IPS DF 6.9 (cell line): ENCODE data around the gene NOP9.

Experiments
- DNase-seq: peaks from one replicate; pipeline ENCODE4 v3.0.0-alpha.2; 2013; ENCODE audit warnings: low read depth, low spot score
- H3K27ac ChIP-seq: one replicate; pipeline ENCODE4 v1.5.1; 2013; ENCODE audit warnings: low read length, control low read depth
- H3K27me3 ChIP-seq: 2 replicates; pipeline ENCODE4 v1.6.1; 2013; ENCODE audit warnings: mild to moderate bottlenecking, low read length; ENCODE audit not compliant: control insufficient read depth, insufficient read depth
- H3K36me3 ChIP-seq: 2 replicates; pipeline ENCODE4 v1.6.1; 2013; ENCODE audit warnings: low read length; ENCODE audit not compliant: control insufficient read depth, insufficient read depth
- H3K4me1 ChIP-seq: 2 replicates; pipeline ENCODE4 v1.6.1; 2013; ENCODE audit warnings: low read length; ENCODE audit not compliant: control insufficient read depth, insufficient read depth
- H3K4me3 ChIP-seq: 2 replicates; pipeline ENCODE4 v1.5.1; 2013; ENCODE audit warnings: mild to moderate bottlenecking, low read length
- H3K9me3 ChIP-seq: 2 replicates; pipeline ENCODE4 v1.6.1; 2013; ENCODE audit warnings: low read length, inconsistent platforms; ENCODE audit not compliant: control insufficient read depth, insufficient read depth
- WGBS: extraction: QIAGEN DNeasy Blood & Tissue Kit; methylation state at CpG from one replicate; pipeline ENCODE4 v1.1.7; 2013; ENCODE audit warnings: mixed read lengths, missing lambda C conversion rate; ENCODE audit not compliant: insufficient read length, insufficient coverage; 5-methylcytosine and 5-hydroxymethylcytosine counted together

NOP9 gene

DNA sequence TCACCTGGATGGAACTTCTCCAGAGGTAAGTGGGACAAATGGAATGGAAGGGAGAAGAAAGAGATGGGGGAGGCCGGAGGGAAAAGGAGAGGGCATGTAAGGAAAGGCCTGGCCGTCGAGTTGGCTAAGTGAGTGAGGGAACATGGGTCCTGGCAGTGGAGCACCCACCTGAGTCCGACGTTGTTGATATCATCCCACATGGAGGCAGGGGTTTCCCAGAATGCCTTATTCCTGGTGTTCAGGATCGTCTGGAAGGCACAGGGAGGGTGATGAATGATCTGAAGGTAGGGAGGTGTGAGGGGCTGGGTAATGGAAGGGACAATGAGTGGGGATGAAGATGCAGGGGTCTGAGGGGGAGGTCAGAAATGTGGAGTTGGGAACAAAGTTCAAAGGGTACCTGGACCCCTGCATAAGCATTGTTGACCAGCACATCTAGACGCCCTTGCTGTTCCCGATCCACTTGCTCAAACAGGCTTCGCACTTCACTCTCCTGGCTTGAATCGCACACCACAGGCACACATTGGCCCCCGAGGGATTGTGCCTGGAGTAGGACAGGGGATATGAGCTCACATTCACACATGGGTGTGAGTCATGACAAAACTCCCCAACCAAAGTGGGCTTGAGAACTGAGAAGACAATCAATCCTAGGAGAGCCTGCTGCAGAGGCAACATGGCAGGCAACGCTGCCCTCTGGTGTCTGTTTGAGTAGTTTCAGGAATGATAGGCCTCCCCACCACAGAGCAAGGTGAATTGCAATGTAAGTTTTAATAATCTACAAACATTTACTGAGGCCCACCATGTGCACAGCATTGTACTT is 3.1 kb upstream of the NOP9 start:
- DNase-seq = no peak
- Histone ChIP-seq H3K9me3 (no peaks in the 10 kb centered on the region), H3K27me3 (no peaks in the 10 kb centered on the region), H3K4me3 (no peak overlapping the region), H3K4me1 (no peaks in the 10 kb centered on the region), H3K27ac (no peak overlapping the region), H3K36me3 (peaks cover 1% of the 10 kb centered on the region; the same call in 1 of the 2 replicates)
- WGBS = no CpG with 5 or more reads among the region's 12 CpGs

- no peak for DNase-seq
- no CpG with 5 or more reads among the region's 5 CpGs for WGBS
- H3K36me3 ChIP-seq = peaks cover 9% of the 10 kb centered on the region; the same call in 1 of the 2 replicates
Observed at GRCh38 chr14:24297190-24297964, 2.3 kb upstream of the NOP9 start.

DNA sequence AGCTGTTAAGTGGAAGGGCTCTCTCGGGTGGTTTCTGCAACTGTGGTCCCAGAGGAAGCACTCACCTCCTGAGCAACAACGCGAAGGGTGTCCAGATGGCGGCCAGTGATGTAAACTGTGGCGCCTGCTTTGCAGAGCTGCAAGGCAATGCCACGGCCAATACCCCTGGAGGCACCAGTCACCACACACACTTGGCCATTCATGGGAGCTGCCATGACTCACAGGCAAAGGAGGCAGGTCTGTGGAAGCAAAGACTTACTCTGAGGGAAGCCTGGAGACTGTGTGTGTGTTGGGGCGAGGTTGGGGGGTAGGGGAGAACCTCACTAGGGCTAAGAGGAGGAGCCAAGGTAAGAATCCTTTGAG is 777 bp upstream of the NOP9 start:
- Histone ChIP-seq H3K9me3 (no peaks in the 10 kb centered on the region), H3K4me1 (no peaks in the 10 kb centered on the region), H3K27me3 (no peaks in the 10 kb centered on the region), H3K27ac (no peak overlapping the region), H3K4me3 (peak overlapping the region; percentile 81; the same call in 1 of the 2 replicates), H3K36me3 (peaks cover 13% of the 10 kb centered on the region)
- no CpG with 5 or more reads among the region's 7 CpGs for WGBS
- DNase-seq = no peak

More at GRCh38 chr14:24297190-24297964, 2.3 kb upstream of the NOP9 start:
- no peak overlapping the region for H3K27ac ChIP-seq
- no peak overlapping the region for H3K4me3 ChIP-seq
- H3K9me3 ChIP-seq = no peaks in the 10 kb centered on the region
- H3K27me3 ChIP-seq = no peaks in the 10 kb centered on the region
- H3K4me1 ChIP-seq = no peaks in the 10 kb centered on the region

DNA sequence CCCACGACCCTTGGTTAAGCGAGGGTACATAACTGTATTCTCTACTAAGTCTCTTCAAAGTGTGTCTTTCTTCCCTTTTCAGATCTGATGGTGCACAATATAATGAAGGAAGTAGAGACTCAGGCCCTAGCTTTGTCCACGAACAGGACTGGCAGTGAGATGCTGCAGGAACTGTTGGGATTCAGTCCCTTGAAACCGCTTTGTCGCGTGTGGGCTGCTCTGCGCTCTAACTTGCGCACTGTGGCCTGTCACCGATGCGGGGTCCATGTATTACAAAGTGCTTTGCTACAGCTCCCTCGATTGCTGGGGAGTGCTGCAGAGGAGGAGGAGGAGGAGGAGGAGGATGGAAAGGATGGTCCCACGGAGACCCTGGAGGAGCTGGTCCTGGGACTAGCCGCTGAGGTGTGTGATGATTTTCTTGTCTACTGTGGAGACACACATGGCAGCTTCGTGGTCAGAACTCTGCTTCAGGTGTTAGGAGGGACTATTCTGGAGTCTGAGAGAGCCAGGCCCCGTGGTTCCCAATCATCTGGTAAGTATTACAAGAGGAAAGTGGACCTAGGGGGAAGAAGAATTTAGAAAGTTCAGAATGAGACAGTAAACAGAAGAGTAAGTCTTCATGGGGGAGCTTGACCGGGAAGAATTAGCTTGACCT is 803 bp downstream of the NOP9 start:
- no peak overlapping the region for H3K27ac ChIP-seq
- H3K4me1 ChIP-seq = no peaks in the 10 kb centered on the region
- WGBS = no CpG with 5 or more reads among the region's 16 CpGs
- no peaks in the 10 kb centered on the region for H3K27me3 ChIP-seq
- H3K36me3 ChIP-seq = peaks cover 22% of the 10 kb centered on the region
- peak overlapping the region; percentile 81 for H3K4me3 ChIP-seq
- no peak for DNase-seq
- no peaks in the 10 kb centered on the region for H3K9me3 ChIP-seq

DNA sequence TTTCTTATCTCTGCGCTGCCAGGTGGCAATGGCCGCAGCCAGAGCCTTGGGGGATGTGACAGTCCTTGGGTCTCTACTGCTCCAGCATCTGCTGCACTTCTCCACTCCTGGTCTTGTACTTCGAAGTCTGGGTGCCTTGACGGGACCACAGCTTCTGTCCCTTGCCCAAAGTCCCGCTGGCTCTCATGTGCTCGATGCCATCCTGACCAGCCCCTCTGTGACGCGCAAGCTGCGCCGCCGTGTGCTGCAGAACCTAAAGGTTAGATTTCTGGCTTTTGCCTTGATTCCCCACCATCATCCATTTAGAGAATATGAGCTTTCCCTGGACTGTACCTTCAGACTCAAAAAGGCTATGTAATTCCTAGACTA is 4.4 kb downstream of the NOP9 start:
- H3K27ac ChIP-seq = no peak overlapping the region
- WGBS = no CpG with 5 or more reads among the region's 11 CpGs
- no peak overlapping the region for H3K4me3 ChIP-seq
- no peaks in the 10 kb centered on the region for H3K27me3 ChIP-seq
- H3K9me3 ChIP-seq = no peaks in the 10 kb centered on the region
- DNase-seq = no peak
- peaks cover 33% of the 10 kb centered on the region for H3K36me3 ChIP-seq
- H3K4me1 ChIP-seq = no peaks in the 10 kb centered on the region

GRCh38 chr14:24307156-24307574 is 7.5 kb downstream of the NOP9 start:
- peaks cover 4% of the 10 kb centered on the region; the same call in 1 of the 2 replicates for H3K4me1 ChIP-seq
- H3K36me3 ChIP-seq = peaks cover 26% of the 10 kb centered on the region
- WGBS = no CpG with 5 or more reads among the region's 11 CpGs
- DNase-seq = no peak
- no peak overlapping the region for H3K27ac ChIP-seq
- H3K27me3 ChIP-seq = no peaks in the 10 kb centered on the region
- H3K9me3 ChIP-seq = no peaks in the 10 kb centered on the region
- no peak overlapping the region for H3K4me3 ChIP-seq

DNA sequence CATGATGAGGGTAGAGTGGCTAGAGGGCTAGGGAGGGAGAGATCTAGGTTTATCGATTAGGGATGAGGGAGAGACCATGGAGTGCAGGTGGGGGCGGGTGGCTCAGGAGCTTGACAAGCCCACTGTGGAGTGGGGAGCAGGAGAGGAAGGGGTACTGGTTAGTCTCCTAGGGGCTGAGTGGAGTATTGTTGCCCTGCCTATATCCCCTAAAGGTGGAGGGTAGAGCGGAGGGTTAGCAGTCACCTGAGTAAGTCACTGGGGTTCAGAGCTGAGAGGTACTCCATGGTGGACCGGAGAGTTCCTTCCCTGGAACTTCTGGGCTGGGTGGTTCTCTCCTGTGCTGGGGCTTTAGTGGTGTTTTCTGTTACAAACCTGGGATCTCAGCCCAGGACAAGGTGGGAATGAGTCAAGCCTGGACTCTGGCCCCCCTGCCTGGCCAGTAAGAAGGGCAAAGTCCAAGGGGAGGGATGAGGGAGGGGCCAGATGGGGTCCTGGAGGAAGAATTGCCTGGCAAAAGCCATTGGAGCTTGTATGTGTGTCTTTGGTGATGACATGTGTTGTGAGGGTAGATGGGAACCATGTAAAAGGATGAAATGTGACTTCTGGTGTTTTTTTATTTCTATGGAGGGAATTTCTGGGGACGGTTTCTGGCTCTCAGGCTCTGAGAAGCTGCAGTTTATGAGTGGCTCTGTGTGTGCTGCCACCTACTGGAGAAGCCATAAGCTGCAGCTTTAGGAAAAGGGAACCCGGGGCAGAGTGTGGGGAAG is 8.1 kb downstream of the NOP9 start, which contains the start of gene CIDEB:
TSS of gene CIDEB (minus strand) at position 403 of the 767 bp plus-strand sequence. CDS start at position 284, 119 bp downstream.
- H3K36me3 ChIP-seq = peaks cover 25% of the 10 kb centered on the region
- DNase-seq = no peak

DNA sequence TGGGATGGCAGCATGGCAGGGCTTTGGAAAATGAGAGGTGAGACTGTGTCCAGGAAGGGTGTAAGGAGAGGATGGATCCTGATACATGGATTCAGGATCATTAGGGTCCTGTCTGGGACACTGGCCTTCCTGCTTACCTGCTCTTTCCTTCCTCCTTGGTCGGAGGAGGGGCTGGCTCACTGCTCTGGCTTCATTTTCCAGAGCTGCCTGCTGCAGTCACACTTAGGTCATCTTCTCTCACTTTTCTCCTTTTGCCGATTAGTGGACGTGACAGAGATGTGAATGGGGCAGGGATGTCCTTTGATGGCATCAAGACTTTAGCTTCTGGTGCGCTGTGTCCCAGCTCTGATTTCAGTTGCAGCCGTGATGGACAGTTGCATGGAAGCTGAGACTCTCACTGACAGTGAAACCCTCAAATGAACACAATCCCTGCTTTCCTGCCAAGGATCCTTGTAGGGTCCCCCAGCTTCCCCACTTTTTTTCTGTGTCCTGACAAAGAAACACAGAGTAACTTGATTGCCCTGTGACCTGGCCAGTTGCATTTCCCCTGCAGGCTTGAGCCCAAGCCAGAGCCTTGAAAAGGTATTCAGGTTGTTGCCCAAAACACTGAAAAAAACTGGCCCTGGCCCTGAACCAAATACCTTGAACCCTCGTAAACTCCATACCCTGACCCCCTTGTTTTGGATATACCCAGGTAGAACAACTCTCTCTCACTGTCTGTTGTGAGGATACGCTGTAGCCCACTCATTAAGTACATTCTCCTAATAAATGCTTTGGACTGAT is 8.9 kb downstream of the NOP9 start:
- no peak overlapping the region for H3K4me3 ChIP-seq
- no peak for DNase-seq
- H3K9me3 ChIP-seq = no peaks in the 10 kb centered on the region
- peaks cover 4% of the 10 kb centered on the region; the same call in 1 of the 2 replicates for H3K4me1 ChIP-seq
- WGBS = no CpG with 5 or more reads among the region's 7 CpGs
- H3K36me3 ChIP-seq = peaks cover 23% of the 10 kb centered on the region
- H3K27ac ChIP-seq = no peak overlapping the region
- no peaks in the 10 kb centered on the region for H3K27me3 ChIP-seq

More for the DNA sequence above, 8.1 kb downstream of the NOP9 start, which contains the start of gene CIDEB:
- Histone ChIP-seq H3K9me3 (no peaks in the 10 kb centered on the region), H3K4me3 (no peak within 1 kb of the TSS), H3K4me1 (peaks cover 4% of the 10 kb centered on the region; the same call in 1 of the 2 replicates), H3K27me3 (no peaks in the 10 kb centered on the region), H3K27ac (no peak within 1 kb of the TSS)
- no CpG with 5 or more reads among the region's 6 CpGs for WGBS

GRCh38 chr14:24309538-24310264 is 10.1 kb downstream of the NOP9 start, which contains the start of gene LTB4R2:
LTB4R2 (plus strand) TSS chr14:24310140; CDS start chr14:24310665, 525 bp downstream.
- Histone ChIP-seq H3K4me1 (peaks cover 4% of the 10 kb centered on the region; the same call in 1 of the 2 replicates), H3K9me3 (no peaks in the 10 kb centered on the region), H3K27me3 (no peaks in the 10 kb centered on the region), H3K27ac (no peak within 1 kb of the TSS), H3K36me3 (peaks cover 12% of the 10 kb centered on the region; the same call in 1 of the 2 replicates), H3K4me3 (peak within 1 kb of the TSS; percentile 45; the same call in 1 of the 2 replicates)
- no CpG with 5 or more reads among the region's 5 CpGs for WGBS
- no peak for DNase-seq
